GM18499 (cell line): ENCODE measurements around the gene METTL5.

ENCODE experiments used
- ATAC-seq: cut with Tn5 transposase; IDR thresholded peaks from one replicate; pipeline ENCODE4 v1.9.1; 2021; ENCODE audit warnings: moderate number of reproducible peaks; ENCODE audit not compliant: insufficient read depth, unreplicated experiment

Gene METTL5

DNA sequence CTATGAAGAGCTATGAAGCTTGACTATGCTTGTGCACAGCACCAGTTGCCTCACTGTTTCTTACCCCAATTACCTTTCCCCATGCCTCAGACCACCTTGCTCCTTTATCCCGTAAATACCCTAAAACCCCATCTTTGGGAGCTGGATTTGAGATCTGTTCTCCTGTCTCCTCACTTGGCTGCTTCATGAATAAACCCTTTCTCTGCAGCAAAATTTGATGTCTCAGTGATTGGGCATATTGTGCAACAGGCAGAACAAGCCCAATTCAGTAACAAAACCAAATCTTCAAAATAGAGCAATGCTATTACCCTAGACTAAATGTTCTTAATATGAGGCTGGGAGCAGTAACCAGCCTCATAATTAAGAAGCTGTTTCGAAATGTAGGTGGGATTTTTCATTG lies 29.5 kb downstream of the METTL5 start:
- no peak for ATAC-seq

DNA sequence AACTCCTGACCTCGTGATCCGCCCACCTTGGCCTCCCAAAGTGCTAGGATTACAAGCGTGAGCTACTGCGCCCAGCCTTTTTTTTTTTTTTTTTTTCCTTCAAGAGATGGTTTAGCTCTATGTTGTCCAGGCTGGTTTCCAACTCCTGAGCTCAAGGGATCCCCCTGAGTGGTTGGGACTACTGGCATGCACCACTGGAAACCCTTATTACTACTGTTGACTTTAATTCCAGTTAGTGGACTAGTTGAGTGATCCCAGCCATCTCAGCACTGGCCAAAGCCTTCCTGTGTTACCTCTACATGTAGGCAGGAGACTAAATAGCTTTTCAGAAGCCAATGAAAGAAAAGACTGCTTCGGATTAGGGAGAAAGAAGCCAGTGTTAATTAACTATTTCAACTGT lies 34.1 kb downstream of the METTL5 start:
- ATAC-seq, result no peak

GRCh38 chr2:169782513-169782912 lies 42.2 kb downstream of the METTL5 start:
- no peak for ATAC-seq

- no peak for ATAC-seq
Observed at GRCh38 chr2:169781249-169782013, 43.3 kb downstream of the METTL5 start.

GRCh38 chr2:169778446-169778845 lies 46.3 kb downstream of the METTL5 start:
- ATAC-seq, result no peak

- ATAC-seq, result no peak
Observed at GRCh38 chr2:169776252-169776761, 48.4 kb downstream of the METTL5 start.

DNA sequence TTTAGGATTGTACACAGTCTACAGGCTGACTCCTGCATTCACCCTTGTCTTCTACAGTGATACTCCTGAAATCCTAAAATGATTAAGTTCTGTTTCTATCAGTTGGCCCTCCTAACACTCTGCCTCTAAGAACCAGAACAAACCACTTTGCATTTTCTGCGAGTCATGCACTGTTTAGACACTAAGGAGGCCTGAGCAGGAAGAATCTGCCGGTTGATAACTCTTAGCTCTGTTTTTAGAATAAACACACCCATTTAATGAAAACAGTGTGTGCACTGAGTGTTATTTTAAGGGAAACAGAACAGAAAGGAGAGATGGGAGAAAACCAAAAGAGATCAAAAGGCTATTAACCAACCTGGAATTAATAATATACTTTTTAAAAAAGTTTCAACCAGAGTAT lies 48.9 kb downstream of the METTL5 start:
- no peak for ATAC-seq

- no peak for ATAC-seq
Observed at GRCh38 chr2:169775354-169775753, 49.4 kb downstream of the METTL5 start.

- no peak for ATAC-seq
Observed at GRCh38 chr2:169772651-169773050, 52.1 kb downstream of the METTL5 start.

GRCh38 chr2:169771612-169772011 lies 53.1 kb downstream of the METTL5 start:
- no peak for ATAC-seq

DNA sequence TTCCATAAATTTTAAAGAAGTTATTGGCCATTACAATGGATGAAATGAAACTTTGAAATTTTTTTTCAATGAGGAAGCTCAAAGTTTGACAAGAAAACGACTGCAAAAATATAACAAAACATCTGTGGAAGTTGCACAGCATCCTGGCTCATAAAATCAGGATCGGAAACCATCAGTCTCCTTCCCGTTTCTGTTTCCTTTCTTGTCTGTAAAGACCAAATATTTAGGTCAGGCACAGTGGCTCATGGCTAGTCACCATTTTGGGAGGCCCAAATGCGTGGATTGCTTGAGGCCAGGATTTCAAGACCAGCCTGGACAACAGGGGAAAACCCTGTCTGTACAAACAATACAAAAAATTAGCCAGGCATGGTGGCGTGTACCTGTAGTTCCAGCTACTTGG lies 53.7 kb downstream of the METTL5 start:
- no peak for ATAC-seq

DNA sequence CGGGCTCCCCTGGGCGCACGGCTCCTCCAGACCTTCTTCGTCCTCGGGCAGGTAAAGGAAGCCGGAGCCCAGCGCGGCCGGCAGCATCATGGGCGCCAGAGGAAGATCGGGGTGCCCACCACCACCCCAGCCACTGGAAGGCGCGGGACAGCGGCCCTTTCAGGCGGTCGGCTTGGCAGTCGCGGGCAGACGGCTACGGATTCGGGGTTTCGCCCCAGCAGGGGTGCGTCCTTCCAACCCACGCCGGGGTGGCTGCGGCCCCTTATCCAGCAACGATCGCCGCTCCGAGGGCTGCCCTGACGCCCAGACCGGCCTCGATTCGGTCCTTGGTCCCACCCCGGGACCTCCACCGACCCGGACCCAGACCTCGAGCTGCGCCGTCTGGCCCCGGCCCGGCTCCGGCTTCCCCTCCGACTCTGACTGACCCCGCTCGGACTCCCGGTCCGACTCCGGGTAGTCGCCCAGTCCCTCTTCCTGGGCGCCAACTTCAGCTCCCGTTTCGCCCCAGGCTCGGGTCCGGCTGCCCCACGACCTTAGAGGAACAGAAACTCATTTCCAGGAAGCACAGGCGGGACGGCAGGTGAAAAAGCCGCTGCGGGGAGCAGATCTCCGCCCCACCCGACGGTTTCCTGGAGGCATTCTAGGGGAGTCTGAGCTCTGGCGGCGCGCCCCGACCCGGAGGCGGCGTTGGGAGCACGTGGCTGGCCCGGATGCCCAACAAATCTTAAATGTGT lies 56.3 kb downstream of the METTL5 start:
- ATAC-seq, result no peak

DNA sequence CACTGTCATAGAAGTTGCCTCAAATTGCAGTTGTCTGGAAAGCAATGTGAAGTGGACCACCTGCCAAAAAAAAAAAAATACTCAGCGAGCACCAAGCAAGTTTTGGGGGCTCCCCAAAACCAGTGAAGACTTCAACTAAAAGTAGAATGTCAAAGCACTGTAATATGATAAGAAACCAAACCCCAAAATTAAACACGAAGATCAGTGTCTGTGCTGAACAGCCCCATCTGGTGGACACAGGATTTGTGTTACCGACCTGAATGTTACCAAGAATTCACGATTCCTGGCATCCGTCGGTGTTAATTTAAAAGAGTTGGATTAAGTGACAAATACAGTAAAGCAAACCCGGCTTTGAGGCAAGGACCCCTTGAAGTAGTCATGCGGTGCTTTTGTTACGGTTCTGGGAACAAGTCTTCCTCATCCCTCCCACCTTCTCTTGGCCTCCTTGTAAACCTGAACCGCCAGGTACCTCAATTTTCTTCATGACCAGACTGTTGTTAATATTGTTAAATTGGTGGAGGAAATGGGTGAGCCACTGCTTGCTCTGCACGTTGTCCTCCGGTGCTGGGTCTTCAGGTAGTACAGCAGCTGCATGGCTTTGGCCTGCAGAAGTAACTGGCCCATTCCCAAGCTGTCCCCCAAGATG lies 57.3 kb downstream of the METTL5 start:
- ATAC-seq, result no peak

DNA sequence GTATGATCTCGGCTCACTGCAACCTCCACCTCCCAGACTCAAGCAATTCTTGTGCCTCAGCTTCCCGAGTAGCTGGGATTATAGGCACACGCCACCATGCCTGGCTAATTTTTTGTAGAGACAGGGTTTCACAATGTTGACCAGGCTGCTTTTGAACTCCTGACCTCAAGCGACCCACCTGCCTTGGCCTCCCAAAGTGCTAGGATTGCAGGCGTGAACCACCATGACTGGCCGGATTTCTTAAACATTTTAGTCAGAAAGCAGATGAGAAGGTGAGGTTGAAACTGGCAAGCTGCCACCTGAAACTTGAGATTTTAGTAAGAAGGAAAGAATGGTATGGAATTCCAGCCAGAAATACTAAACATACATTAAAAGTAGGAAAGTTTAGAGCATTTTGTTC lies 59.2 kb downstream of the METTL5 start:
- ATAC-seq, result no peak

DNA sequence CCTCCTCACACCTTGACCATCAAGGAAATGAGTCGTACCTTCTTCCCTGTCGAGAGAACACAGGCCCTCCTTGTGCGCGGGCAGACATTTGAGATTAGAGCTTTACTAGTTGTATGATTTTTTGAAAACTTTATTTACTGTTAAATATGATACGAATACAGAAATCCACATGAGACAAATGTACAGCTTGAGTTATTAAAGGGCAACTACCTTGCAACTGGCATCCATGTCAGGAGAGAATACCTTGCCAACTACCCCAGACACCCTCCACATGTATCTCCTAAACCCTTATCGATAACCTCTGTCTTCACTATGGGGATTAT lies 62.8 kb downstream of the METTL5 start:
- ATAC-seq, result no peak
